Right renal pelvis (tissue), 4 donors: ENCODE results near the gene KCNK6. TPM values are rescaled to one million over a fixed set of nuclear protein-coding genes. Genes with fewer than 3 reads are reported as not detected.

Source experiments
- DNase-seq, 4 donors: peaks; one replicate each; pipeline ENCODE4 v3.0.0-alpha.2; 2013; ENCODE audit warnings: low read depth in 4 of 4, low spot score in 3 of 4, missing footprints in 1 of 4
- polyA plus RNA-seq, 4 donors: library from polyadenylated mRNA; unstranded; fragments of 120-200 nt; gene quantifications; one replicate each; pipeline ENCODE4 v1.2.1, GENCODE V29; 2013; ENCODE audit not compliant: insufficient read length in 4 of 4

KCNK6 gene
- polyA plus RNA-seq, 4 donors, result 3.1 to 4.2 (median 3.3) TPM

GRCh38 chr19:38294090-38294489 is 25.6 kb upstream of the KCNK6 start:
- no peak for DNase-seq

- no peak for DNase-seq
Observed at GRCh38 chr19:38298821-38299680, 20.6 kb upstream of the KCNK6 start.

- no peak for DNase-seq
Observed at GRCh38 chr19:38303517-38304351, 15.9 kb upstream of the KCNK6 start, which contains the start of gene C19orf33. C19orf33 (plus strand) TSS chr19:38304251; CDS start chr19:38304262, 11 bp downstream.

- no peak for DNase-seq
Observed at GRCh38 chr19:38304352-38304865, 15.2 kb upstream of the KCNK6 start.

- DNase-seq, result peak in 2 of 4 donors; percentile 71 to 74
Observed at GRCh38 chr19:38304866-38305429, 14.7 kb upstream of the KCNK6 start.

GRCh38 chr19:38306236-38306635 is 13.4 kb upstream of the KCNK6 start:
- no peak for DNase-seq

GRCh38 chr19:38307076-38307475 is 12.6 kb upstream of the KCNK6 start:
- no peak for DNase-seq

GRCh38 chr19:38307597-38307996 is 12.0 kb upstream of the KCNK6 start:
- DNase-seq, result no peak

- DNase-seq, result no peak
Observed at GRCh38 chr19:38308006-38308766, 11.5 kb upstream of the KCNK6 start.

- DNase-seq, result no peak
Observed at GRCh38 chr19:38308926-38309614, 10.6 kb upstream of the KCNK6 start.

GRCh38 chr19:38309615-38310278 is 9.9 kb upstream of the KCNK6 start:
- DNase-seq, result no peak

GRCh38 chr19:38310279-38310670 is 9.4 kb upstream of the KCNK6 start:
- no peak for DNase-seq

GRCh38 chr19:38310986-38311385 is 8.7 kb upstream of the KCNK6 start:
- DNase-seq, result no peak

- peak; percentile 82 to 91 (median 90) for DNase-seq
Observed at GRCh38 chr19:38315657-38316476, 3.8 kb upstream of the KCNK6 start, which contains the start of gene YIF1B. YIF1B (minus strand) TSS chr19:38315947; CDS start chr19:38315917, 30 bp downstream.

- no peak for DNase-seq
Observed at GRCh38 chr19:38316477-38317067, 3.1 kb upstream of the KCNK6 start.

- DNase-seq, result no peak
Observed at GRCh38 chr19:38317104-38317612, 2.5 kb upstream of the KCNK6 start.

- no peak for DNase-seq
Observed at GRCh38 chr19:38318660-38319059, 985 bp upstream of the KCNK6 start.

GRCh38 chr19:38320969-38321339 is 1.3 kb downstream of the KCNK6 start:
- no peak for DNase-seq
